ENCODE results near the gene AKT2.

GRCh38 chr19:40282209-40282580, 3.0 kb downstream of the AKT2 start:
- no peak for TF ChIP-seq CTCF (IDR thresholded peaks at IDR 0.05; ENCODE audit: poor library complexity, severe bottlenecking)
- no peak for TF ChIP-seq MXI1 (conservative IDR thresholded peaks at IDR 0.05; ENCODE audit: poor library complexity, severe bottlenecking)
- no peak for TF ChIP-seq EP300 (conservative IDR thresholded peaks at IDR 0.05; ENCODE audit: poor library complexity, severe bottlenecking)
- no peak for TF ChIP-seq EZH2 (IDR thresholded peaks at IDR 0.05; ENCODE audit: borderline replicate concordance, insufficient read depth, low read length, poor library complexity, severe bottlenecking)
- no peak for TF ChIP-seq TAF1 (IDR thresholded peaks at IDR 0.05; ENCODE audit: low read depth)
- no peak for TF ChIP-seq REST (IDR thresholded peaks at IDR 0.05; ENCODE audit: borderline replicate concordance)

All from neural cell (in vitro differentiated cells).